A549 (cell line): ENCODE results near the gene KIAA1614. TPM values are rescaled to one million over a fixed set of nuclear protein-coding genes. Genes with fewer than 3 reads are reported as not detected.

Experiments
- ATAC-seq, 2 experiments: fragments of 200-7000 bp in 1 of 2; fragments of >200 bp in 1 of 2; cut with Nextera tagmentation in 1 of 2; cut with Tn5 transposase in 1 of 2; 3 replicates each; pipeline versions ENCODE4 v1.8.0 to v1.9.1; 2018 to 2020; ENCODE audit warnings: mild to moderate bottlenecking in 1 of 2, moderate library complexity in 1 of 2
- CTCF ChIA-PET: fragments of 300-600 bp; sonication (Branson Sonifier 250); formaldehyde crosslinking; extraction: SDS; loops from one replicate; lab custom pipeline; 2021; ENCODE audit warnings: antibody characterized with exemption, inconsistent platforms; lab: Yijun Ruan, JAX
- POLR2A ChIA-PET: fragments of 350-600 bp; formaldehyde crosslinking; extraction: SDS; loops from one replicate; lab custom pipeline; 2021; ENCODE audit warnings: antibody characterized with exemption, inconsistent platforms; lab: Yijun Ruan, JAX
- DNase-seq, 2 experiments: peaks; one replicate each; pipeline versions ENCODE4 v3.0.0 to v3.0.0-alpha.2; 2011 to 2016; ENCODE audit warnings: low read depth in 1 of 2, low spot score in 1 of 2
- FAIRE-seq: peaks from 2 replicates; lab custom pipeline; 2011; peaks lifted over from hg19 to GRCh38; lab: Jason Lieb, UNC
- H3K27ac ChIP-seq, 2 experiments: fragments of >200 bp; sonication (Bioruptor Twin); formaldehyde crosslinking; 3 replicates each; pipeline ENCODE4 v1.5.1; 2016 to 2017
- H3K4me1 ChIP-seq: fragments of >200 bp; sonication (Bioruptor Twin); formaldehyde crosslinking; 3 replicates; pipeline ENCODE4 v1.6.1; 2016
- H3K4me2 ChIP-seq: fragments of >200 bp; sonication (Bioruptor Twin); formaldehyde crosslinking; 3 replicates; pipeline ENCODE4 v1.6.1; 2016
- H3K4me3 ChIP-seq: fragments of >200 bp; sonication (Bioruptor Twin); formaldehyde crosslinking; 3 replicates; pipeline ENCODE4 v1.5.1; 2016
- H3K9me3 ChIP-seq: fragments of >200 bp; sonication (Bioruptor Twin); formaldehyde crosslinking; 3 replicates; pipeline ENCODE4 v1.6.1; 2016
- CBX2 ChIP-seq: fragments of 200-600 bp; sonication (generic); IDR thresholded peaks from 2 replicates; pipeline ENCODE4 v1.6.1; 2016; ENCODE audit warnings: low read depth, mild to moderate bottlenecking, borderline replicate concordance
- CBX8 ChIP-seq: fragments of 200-600 bp; sonication (generic); IDR thresholded peaks from 2 replicates; pipeline ENCODE4 v1.6.1; 2016
- EHMT2 ChIP-seq: fragments of 200-600 bp; sonication (generic); IDR thresholded peaks from 2 replicates; pipeline ENCODE4 v1.6.1; 2016; ENCODE audit warnings: antibody characterized with exemption, low read depth, mild to moderate bottlenecking, moderate library complexity
- ESRRA ChIP-seq: fragments of 150-350 bp; IDR thresholded peaks from 2 replicates; pipeline ENCODE4 v1.6.1; 2014; ENCODE audit warnings: mild to moderate bottlenecking, low read length, borderline replicate concordance
- FOXS1 ChIP-seq: fragments of 250-450 bp; sonication (Bioruptor Pico); IDR thresholded peaks from 2 replicates; pipeline ENCODE4 v1.5.0; 2020; ENCODE audit warnings: mild to moderate bottlenecking, moderate library complexity
- GATA3 ChIP-seq: IDR thresholded peaks from 2 replicates; pipeline ENCODE4 v1.6.1; 2012; ENCODE audit warnings: borderline replicate concordance
- HDAC2 ChIP-seq: fragments of 200-600 bp; sonication (generic); IDR thresholded peaks from 2 replicates; pipeline ENCODE4 v1.6.1; 2016
- HOXA7 ChIP-seq: fragments of 250-450 bp; sonication (Bioruptor Pico); IDR thresholded peaks from 2 replicates; pipeline ENCODE4 v1.5.0; 2020; ENCODE audit warnings: mild to moderate bottlenecking, moderate library complexity
- HOXB13 ChIP-seq: fragments of 250-450 bp; sonication (Bioruptor Pico); IDR thresholded peaks from 2 replicates; pipeline ENCODE4 v1.5.0; 2020; ENCODE audit warnings: low read depth, mild to moderate bottlenecking, moderate library complexity
- HOXB5 ChIP-seq: fragments of 250-450 bp; sonication (Bioruptor Pico); IDR thresholded peaks from 2 replicates; pipeline ENCODE4 v1.5.0; 2020; ENCODE audit warnings: mild to moderate bottlenecking, moderate library complexity
- JUNB ChIP-seq: fragments of >200 bp; sonication (Bioruptor Twin); formaldehyde crosslinking; IDR thresholded peaks from 2 replicates; pipeline ENCODE4 v1.6.1; 2016
- KDM1A ChIP-seq: fragments of 200-600 bp; sonication (generic); IDR thresholded peaks from 2 replicates; pipeline ENCODE4 v1.6.1; 2016; ENCODE audit warnings: low read depth, mild to moderate bottlenecking
- NFE2L2 ChIP-seq: fragments of 150-350 bp; conservative IDR thresholded peaks from 2 replicates; pipeline ENCODE4 v1.6.1; 2014; ENCODE audit warnings: low read length
- NPAS2 ChIP-seq: fragments of 250-450 bp; sonication (Bioruptor Pico); IDR thresholded peaks from 2 replicates; pipeline ENCODE4 v1.8.0; 2022; ENCODE audit warnings: mild to moderate bottlenecking, moderate library complexity, borderline replicate concordance
- RAD21 ChIP-seq, 2 experiments: fragments of >200 bp in 1 of 2; sonication (Bioruptor Twin) in 1 of 2; formaldehyde crosslinking in 1 of 2; IDR thresholded peaks in 1 of 2; conservative IDR thresholded peaks in 1 of 2; 2 replicates in 1 of 2; 3 replicates in 1 of 2; pipeline ENCODE4 v1.6.1; 2012 to 2018; ENCODE audit warnings: inconsistent platforms in 1 of 2
- RARB ChIP-seq: fragments of 250-450 bp; sonication (Bioruptor Pico); IDR thresholded peaks from 2 replicates; pipeline ENCODE4 v1.8.0; 2021; ENCODE audit warnings: mild to moderate bottlenecking, moderate library complexity
- RFX5 ChIP-seq: fragments of 450-650 bp; IDR thresholded peaks from 2 replicates; pipeline ENCODE4 v1.7.1; 2014; ENCODE audit warnings: antibody characterized with exemption, mild to moderate bottlenecking, moderate library complexity
- SREBF2 ChIP-seq: fragments of 450-650 bp; IDR thresholded peaks from 2 replicates; pipeline ENCODE4 v1.6.1; 2014; ENCODE audit warnings: mild to moderate bottlenecking, moderate library complexity
- TP53 ChIP-seq: fragments of 250-450 bp; sonication (Bioruptor Pico); IDR thresholded peaks from 2 replicates; pipeline ENCODE4 v1.5.0; 2021; ENCODE audit warnings: mild to moderate bottlenecking, moderate library complexity
- ZC3H11A ChIP-seq: fragments of 450-650 bp; IDR thresholded peaks from 2 replicates; pipeline ENCODE4 v1.6.1; 2014; ENCODE audit warnings: antibody characterized with exemption, mild to moderate bottlenecking
- ZFP36 ChIP-seq: fragments of 450-650 bp; IDR thresholded peaks from 2 replicates; pipeline ENCODE4 v1.6.1; 2014; ENCODE audit warnings: borderline replicate concordance; ENCODE audit not compliant: partially characterized antibody
- ZNF302 ChIP-seq: fragments of 250-450 bp; sonication (Bioruptor Pico); IDR thresholded peaks from 2 replicates; pipeline ENCODE4 v1.9.0; 2021; ENCODE audit warnings: inconsistent platforms, mild to moderate bottlenecking, moderate library complexity
- ZSCAN20 ChIP-seq: fragments of 250-450 bp; sonication (Bioruptor Pico); IDR thresholded peaks from 2 replicates; pipeline ENCODE4 v1.8.0; 2022; ENCODE audit warnings: mild to moderate bottlenecking, moderate library complexity
- WGBS: methylation state at CpG from one replicate; pipeline ENCODE4 v1.1.6; 2017; ENCODE audit errors: missing lambda C conversion rate; 5-methylcytosine and 5-hydroxymethylcytosine counted together
- polyA plus RNA-seq, 4 experiments: library from polyadenylated mRNA; depleted of rRNA in 3 of 4; stranded (reverse); fragments of >200 nt; fragmentation: RNase III in 1 of 4; extraction: RNeasy Plus Mini Kit Qiagen cat#74134 plus additional on column Dnase treatment in 1 of 4; gene quantifications; 2 replicates in 3 of 4; 3 replicates in 1 of 4; pipeline ENCODE4 v1.2.3, GENCODE V29; 2011 to 2017
- TF ChIP-seq, protein P1 (sequence below): fragments of 250-450 bp; sonication (Bioruptor Pico); IDR thresholded peaks from 2 replicates; pipeline ENCODE4 v1.5.0; 2020; ENCODE audit warnings: low read depth, mild to moderate bottlenecking, moderate library complexity
- TF ChIP-seq, protein P2 (sequence below): IDR thresholded peaks from 2 replicates; pipeline ENCODE4 v1.6.1; 2012

KIAA1614 gene
- polyA plus RNA-seq, 2 of the 4 experiments (the other 2 are of a cell fraction) = 0.25 to 0.84 TPM

DNA sequence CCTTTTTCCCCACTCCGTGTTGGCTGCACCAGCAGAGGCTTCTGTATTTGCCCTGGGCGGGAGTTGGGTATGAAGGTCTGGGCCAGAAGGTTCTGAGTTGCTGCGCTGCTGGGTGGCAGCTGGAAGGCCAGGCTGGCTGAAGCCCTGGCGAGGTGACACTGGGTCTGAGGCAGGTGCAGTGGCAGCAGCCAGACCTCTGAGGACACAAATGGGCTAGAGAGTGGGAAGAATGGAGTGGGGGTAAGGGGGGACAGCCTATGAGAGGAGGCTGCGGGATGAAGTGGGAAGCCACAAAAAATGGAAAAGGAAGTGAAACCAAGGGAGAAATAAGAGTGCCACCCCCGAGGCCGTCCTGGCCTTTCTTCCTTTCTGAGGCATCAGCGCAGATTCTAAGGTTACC lies 56.7 kb downstream of the KIAA1614 start:
- no peak for DNase-seq
- no peak for ATAC-seq
- Histone ChIP-seq H3K27ac (no peak overlapping the region), H3K4me2 (no peak overlapping the region), H3K4me1 (no peaks in the 10 kb centered on the region), H3K9me3 (no peaks in the 10 kb centered on the region), H3K4me3 (no peak overlapping the region)
- 81% methylated on average over 8 of the region's 8 CpGs for WGBS
- CTCF ChIA-PET = interaction anchor here (1.4 kb wide), 1 partner anchor 13 kb away, joined by 3 read pairs; no protein-coding TSS in a partner anchor
- POLR2A ChIA-PET = no interaction called here
- TF ChIP-seq, protein P1, sequence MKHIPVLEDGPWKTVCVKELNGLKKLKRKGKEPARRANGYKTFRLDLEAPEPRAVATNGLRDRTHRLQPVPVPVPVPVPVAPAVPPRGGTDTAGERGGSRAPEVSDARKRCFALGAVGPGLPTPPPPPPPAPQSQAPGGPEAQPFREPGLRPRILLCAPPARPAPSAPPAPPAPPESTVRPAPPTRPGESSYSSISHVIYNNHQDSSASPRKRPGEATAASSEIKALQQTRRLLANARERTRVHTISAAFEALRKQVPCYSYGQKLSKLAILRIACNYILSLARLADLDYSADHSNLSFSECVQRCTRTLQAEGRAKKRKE (CRISPR knock-in tag) = no peak
- TF ChIP-seq CBX2 = no peak
- TF ChIP-seq ZSCAN20 = no peak
- TF ChIP-seq EHMT2 = no peak
- TF ChIP-seq SREBF2 = no peak
- no peak for TF ChIP-seq FOXS1 (CRISPR knock-in tag)
- TF ChIP-seq TP53 = no peak
- no peak for TF ChIP-seq CBX8
- no peak for TF ChIP-seq ZC3H11A
- no peak for TF ChIP-seq RFX5
- no peak for TF ChIP-seq JUNB
- TF ChIP-seq, protein P2, sequence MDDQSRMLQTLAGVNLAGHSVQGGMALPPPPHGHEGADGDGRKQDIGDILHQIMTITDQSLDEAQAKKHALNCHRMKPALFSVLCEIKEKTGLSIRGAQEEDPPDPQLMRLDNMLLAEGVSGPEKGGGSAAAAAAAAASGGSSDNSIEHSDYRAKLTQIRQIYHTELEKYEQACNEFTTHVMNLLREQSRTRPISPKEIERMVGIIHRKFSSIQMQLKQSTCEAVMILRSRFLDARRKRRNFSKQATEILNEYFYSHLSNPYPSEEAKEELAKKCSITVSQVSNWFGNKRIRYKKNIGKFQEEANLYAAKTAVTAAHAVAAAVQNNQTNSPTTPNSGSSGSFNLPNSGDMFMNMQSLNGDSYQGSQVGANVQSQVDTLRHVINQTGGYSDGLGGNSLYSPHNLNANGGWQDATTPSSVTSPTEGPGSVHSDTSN = no peak
- no peak for TF ChIP-seq NPAS2 (CRISPR knock-in tag)
- TF ChIP-seq HOXA7 (CRISPR knock-in tag) = no peak
- TF ChIP-seq RAD21 (conservative IDR thresholded peaks at IDR 0.05 in 1 of 2, IDR thresholded peaks at IDR 0.05 in 1 of 2) = no peak
- no peak for FAIRE-seq

- TF ChIP-seq ESRRA (no peak), NFE2L2 (no peak), ZSCAN20 (no peak), KDM1A (no peak), HOXB5 (CRISPR knock-in tag) (no peak), ZNF302 (CRISPR knock-in tag) (no peak), HOXB13 (CRISPR knock-in tag) (no peak)
- Histone ChIP-seq H3K4me3 (no peak overlapping the region), H3K4me2 (no peak overlapping the region), H3K9me3 (no peaks in the 10 kb centered on the region), H3K27ac (no peak overlapping the region), H3K4me1 (no peaks in the 10 kb centered on the region)
- DNase-seq (no peak), ATAC-seq (no peak), FAIRE-seq (no peak)
- POLR2A ChIA-PET = no interaction called here
- CTCF ChIA-PET = interaction anchor here (1.4 kb wide), 1 partner anchor 17 kb away, joined by 3 read pairs; no protein-coding TSS in a partner anchor
- WGBS = 92% methylated on average over 15 of the region's 15 CpGs
These were observed 57.8 kb downstream of the KIAA1614 start for GRCh38 chr1:180970333-180971079.

DNA sequence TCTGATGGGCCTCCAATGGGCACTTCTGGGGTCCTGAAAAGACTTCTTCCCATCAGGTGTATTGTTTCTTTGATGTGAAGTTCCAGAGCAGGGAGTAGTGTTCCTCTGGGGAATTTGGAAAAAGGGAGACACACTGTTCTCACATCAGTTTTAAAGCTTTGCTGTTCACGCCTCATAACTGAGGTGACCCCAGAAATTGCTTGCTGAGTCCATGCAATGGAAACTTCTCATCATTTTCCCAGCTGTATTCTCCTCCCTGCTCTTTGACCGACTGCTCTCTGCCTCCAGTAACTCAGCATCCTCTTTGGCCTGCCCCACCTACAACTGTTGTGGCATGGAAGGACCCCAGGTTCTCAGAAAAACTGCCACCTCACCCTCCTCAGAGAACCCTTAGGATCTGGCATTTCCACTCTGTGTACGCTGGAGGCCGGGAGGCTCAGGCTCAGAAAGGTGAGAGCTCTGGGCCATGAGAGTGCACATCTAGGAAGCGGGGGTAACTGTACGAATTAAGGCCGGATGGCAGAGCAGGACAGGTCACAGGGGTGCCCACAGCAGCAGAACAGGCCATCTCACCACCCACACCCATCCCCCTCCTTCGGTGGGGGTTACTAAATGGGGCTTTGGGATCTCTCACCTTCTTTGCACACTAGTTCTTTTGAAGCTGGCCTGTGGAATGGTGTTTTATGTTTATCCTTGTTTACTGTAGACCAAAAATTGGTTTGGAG lies 58.7 kb downstream of the KIAA1614 start:
- TF ChIP-seq ZFP36 (no peak), GATA3 (no peak), HOXA7 (CRISPR knock-in tag) (no peak), HDAC2 (no peak), RARB (CRISPR knock-in tag) (no peak)
- H3K4me1 ChIP-seq = no peaks in the 10 kb centered on the region
- no peak overlapping the region for H3K27ac ChIP-seq
- ChIA-PET CTCF (interaction anchor here (1.4 kb wide), 1 partner anchor 18 kb away, joined by 3 read pairs; no protein-coding TSS in a partner anchor), POLR2A (no interaction called here)
- 93% methylated on average over 8 of the region's 8 CpGs for WGBS
- ATAC-seq (no peak), FAIRE-seq (no peak), DNase-seq (no peak)
- no peak overlapping the region for H3K4me3 ChIP-seq
- H3K4me2 ChIP-seq = no peak overlapping the region
- no peaks in the 10 kb centered on the region for H3K9me3 ChIP-seq
